COLO668 (cell line): ENCODE measurements around the gene ANGPT4.

Experiments used
- DNase-seq: peaks from one replicate; lab custom pipeline; 2025; ENCODE audit not compliant: unreplicated experiment; lab: John Stamatoyannopoulos, UW

ANGPT4 gene

GRCh38 chr20:916125-916799, at the start of gene ANGPT4:
TSS of gene ANGPT4 (minus strand) at chr20:916334. CDS start at chr20:916214, 120 bp downstream.
- DNase-seq = no peak

GRCh38 chr20:963795-964194, 47.7 kb upstream of the ANGPT4 start:
- no peak for DNase-seq

- DNase-seq = no peak
Measured at GRCh38 chr20:962683-963082, 46.5 kb upstream of the ANGPT4 start.

- DNase-seq = no peak
Measured at GRCh38 chr20:962223-962622, 46.1 kb upstream of the ANGPT4 start.

GRCh38 chr20:961768-962167, 45.6 kb upstream of the ANGPT4 start:
- DNase-seq = no peak

GRCh38 chr20:959996-960615, 44.0 kb upstream of the ANGPT4 start:
- DNase-seq = no peak

GRCh38 chr20:958936-959815, 43.0 kb upstream of the ANGPT4 start:
- DNase-seq = no peak

- DNase-seq = no peak
Measured at GRCh38 chr20:957544-957943, 41.4 kb upstream of the ANGPT4 start.

GRCh38 chr20:956330-956951, 40.3 kb upstream of the ANGPT4 start:
- DNase-seq = peak; percentile 63

- DNase-seq = no peak
Measured at GRCh38 chr20:955656-956055, 39.5 kb upstream of the ANGPT4 start.

- DNase-seq = no peak
Measured at GRCh38 chr20:955111-955510, 39.0 kb upstream of the ANGPT4 start.

- DNase-seq = no peak
Measured at GRCh38 chr20:953742-954141, 37.6 kb upstream of the ANGPT4 start.

- no peak for DNase-seq
Measured at GRCh38 chr20:952196-952795, 36.2 kb upstream of the ANGPT4 start.

- DNase-seq = no peak
Measured at GRCh38 chr20:951384-952169, 35.4 kb upstream of the ANGPT4 start.

GRCh38 chr20:949717-950116, 33.6 kb upstream of the ANGPT4 start:
- DNase-seq = no peak

GRCh38 chr20:946826-947225, 30.7 kb upstream of the ANGPT4 start:
- no peak for DNase-seq

- no peak for DNase-seq
Measured at GRCh38 chr20:945841-946240, 29.7 kb upstream of the ANGPT4 start.

GRCh38 chr20:944774-945410, 28.8 kb upstream of the ANGPT4 start:
- no peak for DNase-seq

- DNase-seq = no peak
Measured at GRCh38 chr20:944148-944547, 28.0 kb upstream of the ANGPT4 start.

GRCh38 chr20:942611-943010, 26.5 kb upstream of the ANGPT4 start:
- no peak for DNase-seq
